A549 (cell line): ENCODE results near the gene MYH15. TPM values are rescaled to one million over a fixed set of nuclear protein-coding genes. Genes with fewer than 3 reads are reported as not detected.
A peak's percentile ranks its signal among the peaks of the same experiment; 100 is the strongest.

Experiments
- ATAC-seq, 2 experiments: fragments of 200-7000 bp in 1 of 2; fragments of >200 bp in 1 of 2; cut with Nextera tagmentation in 1 of 2; cut with Tn5 transposase in 1 of 2; 3 replicates each; pipeline versions ENCODE4 v1.8.0 to v1.9.1; 2018 to 2020; ENCODE audit warnings: mild to moderate bottlenecking in 1 of 2, moderate library complexity in 1 of 2
- CTCF ChIA-PET: fragments of 300-600 bp; sonication (Branson Sonifier 250); formaldehyde crosslinking; extraction: SDS; loops from one replicate; lab custom pipeline; 2021; ENCODE audit warnings: antibody characterized with exemption, inconsistent platforms; lab: Yijun Ruan, JAX
- POLR2A ChIA-PET: fragments of 350-600 bp; formaldehyde crosslinking; extraction: SDS; loops from one replicate; lab custom pipeline; 2021; ENCODE audit warnings: antibody characterized with exemption, inconsistent platforms; lab: Yijun Ruan, JAX
- DNase-seq, 2 experiments: peaks; one replicate each; pipeline versions ENCODE4 v3.0.0 to v3.0.0-alpha.2; 2011 to 2016; ENCODE audit warnings: low read depth in 1 of 2, low spot score in 1 of 2
- FAIRE-seq: peaks from 2 replicates; lab custom pipeline; 2011; peaks lifted over from hg19 to GRCh38; lab: Jason Lieb, UNC
- H3K27ac ChIP-seq, 2 experiments: fragments of >200 bp; sonication (Bioruptor Twin); formaldehyde crosslinking; 3 replicates each; pipeline ENCODE4 v1.5.1; 2016 to 2017
- H3K4me1 ChIP-seq: fragments of >200 bp; sonication (Bioruptor Twin); formaldehyde crosslinking; 3 replicates; pipeline ENCODE4 v1.6.1; 2016
- H3K4me2 ChIP-seq: fragments of >200 bp; sonication (Bioruptor Twin); formaldehyde crosslinking; 3 replicates; pipeline ENCODE4 v1.6.1; 2016
- H3K4me3 ChIP-seq: fragments of >200 bp; sonication (Bioruptor Twin); formaldehyde crosslinking; 3 replicates; pipeline ENCODE4 v1.5.1; 2016
- H3K9me3 ChIP-seq: fragments of >200 bp; sonication (Bioruptor Twin); formaldehyde crosslinking; 3 replicates; pipeline ENCODE4 v1.6.1; 2016
- BCL3 ChIP-seq: fragments of >200 bp; sonication (Bioruptor Twin); formaldehyde crosslinking; IDR thresholded peaks from 3 replicates; pipeline ENCODE4 v1.6.1; 2016
- CBX2 ChIP-seq: fragments of 200-600 bp; sonication (generic); IDR thresholded peaks from 2 replicates; pipeline ENCODE4 v1.6.1; 2016; ENCODE audit warnings: low read depth, mild to moderate bottlenecking, borderline replicate concordance
- CEBPB ChIP-seq, 2 experiments: fragments of >200 bp in 1 of 2; sonication (Bioruptor Twin) in 1 of 2; formaldehyde crosslinking in 1 of 2; IDR thresholded peaks; 2 replicates each; pipeline ENCODE4 v1.6.1; 2012 to 2016
- CHD4 ChIP-seq: fragments of 200-600 bp; sonication (generic); IDR thresholded peaks from 2 replicates; pipeline ENCODE4 v1.6.1; 2016; ENCODE audit warnings: antibody characterized with exemption, mild to moderate bottlenecking, borderline replicate concordance
- CTCF ChIP-seq: fragments of >200 bp; sonication (Bioruptor Twin); formaldehyde crosslinking; IDR thresholded peaks from 3 replicates; pipeline ENCODE4 v1.5.1; 2016
- EHF ChIP-seq: fragments of 250-450 bp; sonication (Bioruptor Pico); IDR thresholded peaks from 2 replicates; pipeline ENCODE4 v1.5.0; 2020; ENCODE audit warnings: mild to moderate bottlenecking
- FOSB ChIP-seq: fragments of 250-450 bp; sonication (Bioruptor Pico); IDR thresholded peaks from 2 replicates; pipeline ENCODE4 v1.5.0; 2020; ENCODE audit warnings: mild to moderate bottlenecking, moderate library complexity
- FOSL2 ChIP-seq, 2 experiments: fragments of 450-650 bp in 1 of 2; fragments of >200 bp in 1 of 2; sonication (Bioruptor Twin) in 1 of 2; formaldehyde crosslinking; IDR thresholded peaks; 2 replicates each; pipeline versions ENCODE4 v1.5.0 to v1.6.1; 2016 to 2020; ENCODE audit warnings: mild to moderate bottlenecking in 1 of 2, moderate library complexity in 1 of 2
- HES2 ChIP-seq: fragments of >200 bp; sonication (Bioruptor Twin); formaldehyde crosslinking; IDR thresholded peaks from 2 replicates; pipeline ENCODE4 v1.6.1; 2016
- HEYL ChIP-seq: fragments of 250-450 bp; sonication (Bioruptor Pico); IDR thresholded peaks from 2 replicates; pipeline ENCODE4 v1.8.0; 2021; ENCODE audit warnings: mild to moderate bottlenecking, moderate library complexity
- RAD21 ChIP-seq, 2 experiments: fragments of >200 bp in 1 of 2; sonication (Bioruptor Twin) in 1 of 2; formaldehyde crosslinking in 1 of 2; IDR thresholded peaks in 1 of 2; conservative IDR thresholded peaks in 1 of 2; 2 replicates in 1 of 2; 3 replicates in 1 of 2; pipeline ENCODE4 v1.6.1; 2012 to 2018; ENCODE audit warnings: inconsistent platforms in 1 of 2
- RFX5 ChIP-seq: fragments of 450-650 bp; IDR thresholded peaks from 2 replicates; pipeline ENCODE4 v1.7.1; 2014; ENCODE audit warnings: antibody characterized with exemption, mild to moderate bottlenecking, moderate library complexity
- SMC3 ChIP-seq: fragments of >200 bp; sonication (Bioruptor Twin); formaldehyde crosslinking; IDR thresholded peaks from 3 replicates; pipeline ENCODE4 v1.6.1; 2018; ENCODE audit warnings: inconsistent platforms
- SREBF2 ChIP-seq: fragments of 450-650 bp; IDR thresholded peaks from 2 replicates; pipeline ENCODE4 v1.6.1; 2014; ENCODE audit warnings: mild to moderate bottlenecking, moderate library complexity
- TFCP2L1 ChIP-seq: fragments of 250-450 bp; sonication (Bioruptor Pico); IDR thresholded peaks from 2 replicates; pipeline ENCODE4 v1.5.0; 2021; ENCODE audit warnings: mild to moderate bottlenecking
- USF2 ChIP-seq: fragments of 450-650 bp; IDR thresholded peaks from 2 replicates; pipeline ENCODE4 v1.6.1; 2014; ENCODE audit warnings: antibody characterized with exemption
- ZSCAN20 ChIP-seq: fragments of 250-450 bp; sonication (Bioruptor Pico); IDR thresholded peaks from 2 replicates; pipeline ENCODE4 v1.8.0; 2022; ENCODE audit warnings: mild to moderate bottlenecking, moderate library complexity
- WGBS: methylation state at CpG from one replicate; pipeline ENCODE4 v1.1.6; 2017; ENCODE audit errors: missing lambda C conversion rate; 5-methylcytosine and 5-hydroxymethylcytosine counted together
- polyA plus RNA-seq, 4 experiments: library from polyadenylated mRNA; depleted of rRNA in 3 of 4; stranded (reverse); fragments of >200 nt; fragmentation: RNase III in 1 of 4; extraction: RNeasy Plus Mini Kit Qiagen cat#74134 plus additional on column Dnase treatment in 1 of 4; gene quantifications; 2 replicates in 3 of 4; 3 replicates in 1 of 4; pipeline ENCODE4 v1.2.3, GENCODE V29; 2011 to 2017

Gene MYH15
- polyA plus RNA-seq, 2 of the 4 experiments (the other 2 are of a cell fraction) = 0.39 to 1.7 TPM

GRCh38 chr3:108554229-108554628 lies 43.8 kb upstream of the MYH15 start:
- TF ChIP-seq FOSL2 (IDR thresholded peaks at IDR 0.05) = no peak
- TF ChIP-seq FOSL2 (CRISPR knock-in tag; IDR thresholded peaks at IDR 0.05) = peak; percentile 33; the same call in 1 of the 2 replicates
- no peak for TF ChIP-seq RFX5
- FAIRE-seq = no peak
- peak overlapping the region; percentile 39 to 76 for H3K27ac ChIP-seq

DNA sequence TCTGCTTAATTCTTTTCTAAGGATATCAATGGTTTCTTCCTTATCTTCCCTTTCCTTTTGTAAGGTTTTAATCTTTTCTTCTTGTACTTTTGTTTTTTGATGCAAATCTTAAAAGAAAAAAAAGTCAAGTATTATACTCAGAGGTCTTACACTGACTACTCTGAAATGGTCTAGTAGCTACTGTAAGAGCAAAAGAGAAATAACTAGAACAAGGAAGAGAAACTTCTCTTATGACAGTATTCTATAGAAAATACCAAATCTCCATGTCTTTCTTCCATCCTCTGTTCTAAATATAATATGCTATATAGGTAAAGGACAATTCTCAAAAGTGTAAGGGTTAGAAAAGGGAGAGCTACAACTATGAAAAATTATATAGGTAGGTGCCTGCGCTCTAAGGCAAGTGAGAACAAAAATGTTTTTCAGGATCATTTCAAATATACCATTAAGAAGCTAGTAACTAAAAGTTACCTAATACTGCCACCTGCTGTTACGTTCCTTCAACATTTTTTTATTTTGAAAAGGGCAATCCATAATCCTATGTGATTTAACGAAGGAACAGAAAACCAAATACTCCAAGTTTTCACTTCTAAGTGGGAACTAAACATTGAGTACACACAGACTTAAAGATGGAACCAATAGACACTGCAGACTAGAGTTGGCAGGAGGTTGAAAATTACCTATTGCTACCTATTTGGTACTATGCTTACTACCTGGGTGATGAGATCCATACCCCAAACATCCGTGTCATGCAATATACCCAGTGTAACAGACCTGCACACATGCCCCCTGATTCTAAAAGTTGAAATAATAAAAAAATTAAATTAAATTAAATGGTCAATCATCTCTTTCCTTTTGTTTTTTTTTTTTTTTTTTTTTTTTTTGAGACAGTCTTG lies 42.1 kb upstream of the MYH15 start:
- Histone ChIP-seq H3K9me3 (no peaks in the 10 kb centered on the region), H3K27ac (no peak overlapping the region), H3K4me2 (no peak overlapping the region)
- CTCF ChIA-PET = interaction anchor here (0.7 to 5.9 kb wide), 26 partner anchors 10 to 1319 kb away, joined by 3 to 96 read pairs (median 4); no protein-coding TSS in a partner anchor
- POLR2A ChIA-PET = interaction anchor here (0.6 to 1.0 kb wide), 2 partner anchors 37 to 38 kb away, joined by 3 to 4 read pairs; partner anchors contain the start of genes CIP2A and DZIP3
- peak; percentile 71; the same call in 2 of the 3 replicates for TF ChIP-seq SMC3
- no peak for TF ChIP-seq TFCP2L1 (CRISPR knock-in tag)
- peak; percentile 75 for TF ChIP-seq CTCF
- peak; percentile 55 to 69 for TF ChIP-seq RAD21 (conservative IDR thresholded peaks at IDR 0.05 in 1 of 2, IDR thresholded peaks at IDR 0.05 in 1 of 2)
- TF ChIP-seq, all 56 proteins: peak for 3
- DNase-seq (peak; percentile 9 to 53), ATAC-seq (peak; percentile 62 to 79; a peak in 4 of 6 replicates), FAIRE-seq (peak; percentile 36)
- Histone ChIP-seq H3K4me3 (no peak overlapping the region), H3K4me1 (peaks cover 40% of the 10 kb centered on the region)
- 36% methylated on average over 4 of the region's 4 CpGs for WGBS

More at GRCh38 chr3:108554229-108554628, 43.8 kb upstream of the MYH15 start:
- H3K4me2 ChIP-seq = peak overlapping the region; percentile 64
- H3K9me3 ChIP-seq = no peaks in the 10 kb centered on the region
- ATAC-seq = no peak
- no peak overlapping the region for H3K4me3 ChIP-seq
- ChIA-PET CTCF (interaction anchor here (5.9 kb wide), 1 partner anchor 62 kb away, joined by 96 read pairs; no protein-coding TSS in a partner anchor), POLR2A (no interaction called here)
- H3K4me1 ChIP-seq = peaks cover 27% of the 10 kb centered on the region
- no peak for DNase-seq

DNA sequence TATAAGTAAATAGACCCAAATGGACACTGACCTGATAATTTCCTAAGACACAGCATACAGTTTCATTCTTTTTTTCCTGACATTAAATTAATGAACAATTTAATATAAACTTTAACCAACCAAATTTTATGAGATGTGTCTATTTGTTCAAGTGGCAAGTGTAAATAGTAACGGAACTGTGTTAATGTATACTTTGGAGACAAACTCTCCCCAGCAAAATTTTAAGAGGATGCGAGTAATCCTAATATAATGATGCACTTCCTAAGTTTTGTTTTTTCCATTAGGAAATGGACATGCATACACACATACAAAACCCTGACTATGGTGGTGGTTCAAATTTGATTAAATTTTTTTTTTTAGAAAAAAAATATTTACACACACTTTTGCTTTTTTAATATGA lies 38.5 kb upstream of the MYH15 start:
- TF ChIP-seq HEYL (no peak), EHF (no peak), HES2 (no peak), SREBF2 (no peak), ZSCAN20 (CRISPR knock-in tag) (no peak), BCL3 (no peak), CHD4 (no peak)
- DNase-seq (no peak), FAIRE-seq (no peak), ATAC-seq (no peak)
- peak overlapping the region; percentile 28; the same call in 2 of the 3 replicates for H3K4me2 ChIP-seq
- H3K27ac ChIP-seq = no peak overlapping the region
- peaks cover 18% of the 10 kb centered on the region; the same call in 2 of the 3 replicates for H3K4me1 ChIP-seq
- WGBS = 73% methylated on average over 2 of the region's 2 CpGs
- no peaks in the 10 kb centered on the region for H3K9me3 ChIP-seq
- CTCF ChIA-PET = no interaction called here
- no peak overlapping the region for H3K4me3 ChIP-seq
- POLR2A ChIA-PET = no interaction called here

GRCh38 chr3:108548304-108548703 lies 37.9 kb upstream of the MYH15 start:
- Histone ChIP-seq H3K27ac (no peak overlapping the region), H3K4me3 (no peak overlapping the region), H3K9me3 (no peaks in the 10 kb centered on the region), H3K4me2 (peak overlapping the region; percentile 28; the same call in 2 of the 3 replicates), H3K4me1 (peaks cover 17% of the 10 kb centered on the region; the same call in 2 of the 3 replicates)
- DNase-seq = no peak
- FAIRE-seq = no peak
- no peak for ATAC-seq
- WGBS = 27% methylated on average over 1 of the region's 1 CpG
- no peak for TF ChIP-seq USF2
- TF ChIP-seq EHF = no peak
- no peak for TF ChIP-seq BCL3
- no peak for TF ChIP-seq CBX2
- no peak for TF ChIP-seq CHD4
- no peak for TF ChIP-seq FOSB (CRISPR knock-in tag)
- no peak for TF ChIP-seq CEBPB (IDR thresholded peaks at IDR 0.05)
- no peak for TF ChIP-seq TFCP2L1 (CRISPR knock-in tag)
- CTCF ChIA-PET = no interaction called here
- POLR2A ChIA-PET = no interaction called here
